Neural progenitor cell (in vitro differentiated cells): ENCODE results near the gene MYO7B. TPM values are rescaled to one million over a fixed set of nuclear protein-coding genes. Genes with fewer than 3 reads are reported as not detected.
A peak's percentile ranks its signal among the peaks of the same experiment; 100 is the strongest.

Experiments used
- DNase-seq: peaks from one replicate; pipeline ENCODE4 v3.0.0-alpha.2; 2016; ENCODE audit warnings: low spot score
- H2AFZ ChIP-seq: fragments of 200-600 bp; sonication (generic); replicated peaks from 2 replicates; pipeline ENCODE4 v1.6.1; 2016; ENCODE audit warnings: antibody characterized with exemption
- H3F3A ChIP-seq: fragments of 200-600 bp; sonication (generic); 2 replicates; pipeline ENCODE4 v1.6.1; 2016; ENCODE audit warnings: antibody characterized with exemption, low read depth
- H3K27ac ChIP-seq: fragments of 200-600 bp; sonication (generic); 2 replicates; pipeline ENCODE4 v1.5.1; 2016; ENCODE audit warnings: mild to moderate bottlenecking
- H3K27me3 ChIP-seq: fragments of 200-600 bp; sonication (generic); 2 replicates; pipeline ENCODE4 v1.6.1; 2016; ENCODE audit warnings: mild to moderate bottlenecking, moderate library complexity
- H3K36me3 ChIP-seq: fragments of 200-600 bp; sonication (generic); 2 replicates; pipeline ENCODE4 v1.5.1; 2016
- H3K4me1 ChIP-seq: fragments of 200-600 bp; sonication (generic); 2 replicates; pipeline ENCODE4 v1.6.1; 2016; ENCODE audit warnings: mixed run types
- H3K4me2 ChIP-seq: fragments of 200-600 bp; sonication (generic); 2 replicates; pipeline ENCODE4 v1.6.1; 2016
- H3K4me3 ChIP-seq: fragments of 200-600 bp; sonication (generic); 2 replicates; pipeline ENCODE4 v1.5.1; 2016
- H3K79me2 ChIP-seq: fragments of 200-600 bp; sonication (generic); 2 replicates; pipeline ENCODE4 v1.6.1; 2016; ENCODE audit warnings: low read depth
- H3K9ac ChIP-seq: fragments of 200-600 bp; sonication (generic); 2 replicates; pipeline ENCODE4 v1.6.1; 2016
- H3K9me3 ChIP-seq: fragments of 200-600 bp; sonication (generic); 2 replicates; pipeline ENCODE4 v1.5.1; 2016; ENCODE audit warnings: low read depth
- H4K20me1 ChIP-seq: fragments of 200-600 bp; sonication (generic); 2 replicates; pipeline ENCODE4 v1.6.1; 2016; ENCODE audit warnings: low read depth
- H3K27ac Mint-ChIP-seq: 3 replicates; pipeline ENCODE4 v1.8.0; 2021; ENCODE audit warnings: mixed read lengths
- H3K27me3 Mint-ChIP-seq: 2 replicates; pipeline ENCODE4 v1.8.0; 2022; ENCODE audit warnings: low read depth, mild to moderate bottlenecking, inconsistent platforms, moderate library complexity, mixed read lengths; ENCODE audit not compliant: insufficient read depth
- H3K36me3 Mint-ChIP-seq: 3 replicates; pipeline ENCODE4 v1.8.0; 2021; ENCODE audit warnings: mixed read lengths
- H3K4me1 Mint-ChIP-seq: 3 replicates; pipeline ENCODE4 v1.8.0; 2021; ENCODE audit warnings: mixed read lengths
- H3K4me3 Mint-ChIP-seq: 3 replicates; pipeline ENCODE4 v1.8.0; 2021; ENCODE audit warnings: mild to moderate bottlenecking, moderate library complexity, mixed read lengths
- H3K9me3 Mint-ChIP-seq: 3 replicates; pipeline ENCODE4 v1.8.0; 2020; ENCODE audit warnings: mixed read lengths
- EZH2 ChIP-seq: fragments of 200-600 bp; sonication (generic); IDR thresholded peaks from 2 replicates; pipeline ENCODE4 v1.6.1; 2017; ENCODE audit warnings: antibody characterized with exemption, mild to moderate bottlenecking, moderate library complexity
- EZH2phosphoT487 ChIP-seq: fragments of 200-600 bp; sonication (generic); IDR thresholded peaks from 2 replicates; pipeline ENCODE4 v1.6.1; 2017; ENCODE audit warnings: antibody characterized with exemption
- total RNA-seq: library from RNA; depleted of rRNA; stranded (reverse); fragments of >200 nt; gene quantifications from 2 replicates; pipeline ENCODE4 v1.2.3, GENCODE V29; 2015; ENCODE audit warnings: low replicate concordance
- TF ChIP-seq, protein P1 (sequence below): fragments of 200-600 bp; sonication (generic); IDR thresholded peaks from 2 replicates; pipeline ENCODE4 v1.5.1; 2017; ENCODE audit warnings: antibody characterized with exemption, mild to moderate bottlenecking

The MYO7B gene
- total RNA-seq, 1 donor from 2014 or later = not detected

DNA sequence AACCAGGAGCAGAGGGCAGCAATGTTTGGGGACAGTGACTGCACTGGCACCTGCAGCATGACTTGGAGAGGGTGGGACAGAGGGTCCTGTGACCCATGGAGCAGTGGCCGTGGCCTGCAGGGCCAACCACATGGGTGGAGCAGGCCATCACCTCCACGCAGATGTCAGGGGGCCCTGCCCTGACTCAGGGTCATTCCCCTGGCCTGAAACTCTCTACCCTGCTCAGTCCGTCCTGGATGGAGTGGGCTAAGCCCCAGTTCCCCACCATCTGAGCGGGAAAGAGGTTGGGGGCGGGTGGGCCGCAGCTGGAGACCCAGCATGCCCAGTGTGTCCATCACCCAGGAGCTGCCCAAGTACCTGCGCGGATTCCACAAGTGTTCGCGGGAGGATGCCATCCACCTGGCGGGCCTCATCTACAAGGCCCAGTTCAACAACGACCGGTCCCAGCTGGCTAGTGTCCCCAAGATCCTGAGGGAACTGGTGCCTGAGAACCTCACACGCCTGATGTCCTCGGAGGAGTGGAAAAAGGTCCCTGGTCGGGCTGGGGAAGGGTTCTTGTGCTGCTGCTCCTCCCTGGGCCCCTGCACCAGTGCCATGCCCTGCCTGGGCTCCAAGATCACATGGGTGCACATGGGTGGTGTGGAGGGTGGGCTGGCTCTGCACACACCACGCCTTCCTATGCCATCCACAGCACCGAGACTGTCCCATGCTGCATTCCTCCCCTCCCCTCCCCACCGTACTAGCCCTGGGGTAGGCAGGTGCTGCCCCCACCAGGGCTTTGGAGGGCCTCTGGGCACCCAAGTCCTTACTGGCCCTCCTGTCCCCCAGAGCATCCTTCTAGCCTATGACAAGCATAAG is 100.1 kb downstream of the MYO7B start:
- H3K4me2 ChIP-seq = no peak overlapping the region
- H3K36me3 ChIP-seq = no peaks in the 10 kb centered on the region
- TF ChIP-seq EZH2 (no peak), EZH2phosphoT487 (no peak)
- TF ChIP-seq, protein P1, sequence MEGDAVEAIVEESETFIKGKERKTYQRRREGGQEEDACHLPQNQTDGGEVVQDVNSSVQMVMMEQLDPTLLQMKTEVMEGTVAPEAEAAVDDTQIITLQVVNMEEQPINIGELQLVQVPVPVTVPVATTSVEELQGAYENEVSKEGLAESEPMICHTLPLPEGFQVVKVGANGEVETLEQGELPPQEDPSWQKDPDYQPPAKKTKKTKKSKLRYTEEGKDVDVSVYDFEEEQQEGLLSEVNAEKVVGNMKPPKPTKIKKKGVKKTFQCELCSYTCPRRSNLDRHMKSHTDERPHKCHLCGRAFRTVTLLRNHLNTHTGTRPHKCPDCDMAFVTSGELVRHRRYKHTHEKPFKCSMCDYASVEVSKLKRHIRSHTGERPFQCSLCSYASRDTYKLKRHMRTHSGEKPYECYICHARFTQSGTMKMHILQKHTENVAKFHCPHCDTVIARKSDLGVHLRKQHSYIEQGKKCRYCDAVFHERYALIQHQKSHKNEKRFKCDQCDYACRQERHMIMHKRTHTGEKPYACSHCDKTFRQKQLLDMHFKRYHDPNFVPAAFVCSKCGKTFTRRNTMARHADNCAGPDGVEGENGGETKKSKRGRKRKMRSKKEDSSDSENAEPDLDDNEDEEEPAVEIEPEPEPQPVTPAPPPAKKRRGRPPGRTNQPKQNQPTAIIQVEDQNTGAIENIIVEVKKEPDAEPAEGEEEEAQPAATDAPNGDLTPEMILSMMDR = no peak
- H3K4me1 ChIP-seq = peaks cover 5% of the 10 kb centered on the region
- H3F3A ChIP-seq = no peaks in the 10 kb centered on the region
- no peak overlapping the region for H3K4me3 Mint-ChIP-seq
- H3K9me3 ChIP-seq = no peaks in the 10 kb centered on the region
- peaks cover 2% of the 10 kb centered on the region for H3K4me1 Mint-ChIP-seq
- no peaks in the 10 kb centered on the region for H3K36me3 Mint-ChIP-seq
- H3K9ac ChIP-seq = no peak overlapping the region
- H3K4me3 ChIP-seq = no peak overlapping the region
- DNase-seq = no peak
- no peaks in the 10 kb centered on the region for H3K9me3 Mint-ChIP-seq
- no peak overlapping the region for H2AFZ ChIP-seq
- no peak overlapping the region for H3K27ac Mint-ChIP-seq
- H3K79me2 ChIP-seq = no peaks in the 10 kb centered on the region
- H3K27me3 ChIP-seq = no peaks in the 10 kb centered on the region
- no peak overlapping the region for H3K27ac ChIP-seq
- peaks cover 7% of the 10 kb centered on the region for H3K27me3 Mint-ChIP-seq
- H4K20me1 ChIP-seq = no peaks in the 10 kb centered on the region

DNA sequence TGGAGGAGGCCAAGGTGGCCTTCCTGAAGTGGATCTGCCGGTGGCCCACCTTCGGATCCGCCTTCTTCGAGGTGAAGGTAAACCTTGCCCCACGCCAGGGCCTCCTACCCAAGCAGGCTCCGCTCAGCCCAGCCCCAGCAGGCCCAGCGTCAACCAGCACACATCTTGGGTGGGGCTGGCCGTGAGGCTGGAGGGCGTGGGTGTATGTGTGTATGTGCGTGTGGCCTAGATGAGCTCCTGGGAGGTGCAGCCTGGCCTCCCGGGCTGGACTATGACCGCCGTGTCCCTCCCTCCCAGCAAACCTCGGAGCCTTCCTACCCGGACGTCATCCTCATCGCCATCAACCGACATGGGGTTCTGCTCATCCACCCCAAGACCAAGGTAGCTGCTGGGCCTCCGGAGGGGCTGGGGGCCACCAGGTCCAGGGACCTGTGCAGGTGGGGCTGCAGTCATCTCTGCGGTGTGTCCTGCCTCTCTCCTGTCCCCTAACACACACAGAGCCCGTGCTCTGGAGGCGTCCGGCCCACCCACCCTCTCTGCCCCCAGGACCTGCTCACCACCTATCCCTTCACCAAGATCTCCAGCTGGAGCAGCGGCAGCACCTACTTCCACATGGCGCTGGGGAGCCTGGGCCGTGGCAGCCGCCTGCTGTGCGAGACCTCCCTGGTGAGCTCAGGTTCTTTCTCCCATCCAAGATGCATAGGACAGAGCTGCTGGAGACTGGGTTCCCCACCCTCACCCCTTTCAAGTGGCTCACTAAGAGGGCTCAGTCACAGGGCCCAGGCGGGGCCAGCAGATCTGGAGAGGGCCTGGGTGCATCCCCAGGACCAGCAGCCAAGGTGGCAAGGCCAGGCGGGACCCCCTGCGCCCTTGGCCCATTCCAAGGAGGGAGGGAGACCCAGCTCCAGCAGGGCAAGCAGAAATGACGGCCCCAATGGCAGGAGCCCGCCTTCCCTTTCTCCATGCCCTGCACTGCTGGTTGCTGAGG is 101.1 kb downstream of the MYO7B start:
- DNase-seq = no peak
- TF ChIP-seq EZH2 (no peak), EZH2phosphoT487 (no peak)
- TF ChIP-seq, protein P1 = no peak
- Mint-ChIP-seq H3K27ac (peak overlapping the region; percentile 42), H3K27me3 (peaks cover 7% of the 10 kb centered on the region), H3K9me3 (no peaks in the 10 kb centered on the region), H3K36me3 (no peaks in the 10 kb centered on the region), H3K4me1 (peaks cover 2% of the 10 kb centered on the region), H3K4me3 (no peak overlapping the region)
- Histone ChIP-seq H3K27me3 (no peaks in the 10 kb centered on the region), H3F3A (no peaks in the 10 kb centered on the region), H3K27ac (no peak overlapping the region), H3K4me1 (peaks cover 5% of the 10 kb centered on the region), H3K79me2 (no peaks in the 10 kb centered on the region), H3K4me2 (no peak overlapping the region), H4K20me1 (no peaks in the 10 kb centered on the region), H3K4me3 (no peak overlapping the region), H2AFZ (no peak overlapping the region), H3K9me3 (no peaks in the 10 kb centered on the region), H3K36me3 (no peaks in the 10 kb centered on the region), H3K9ac (no peak overlapping the region)

DNA sequence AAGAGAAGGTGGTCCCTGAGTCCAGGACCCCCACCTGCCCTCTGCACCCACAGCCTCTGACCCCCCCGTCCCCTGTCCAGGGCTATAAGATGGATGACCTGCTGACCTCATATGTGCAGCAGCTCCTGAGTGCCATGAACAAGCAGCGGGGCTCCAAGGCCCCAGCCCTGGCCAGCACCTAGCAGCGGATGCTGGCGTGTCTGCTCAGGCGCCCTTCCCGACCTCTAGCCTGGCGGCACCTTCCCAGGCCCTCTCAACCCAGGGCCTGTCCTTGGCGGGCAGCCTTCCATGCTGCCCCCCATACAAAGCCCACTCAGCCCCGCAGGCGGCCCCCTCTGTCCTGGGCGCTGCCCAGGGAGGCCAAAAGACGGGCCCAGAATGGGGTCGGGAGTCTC is 101.8 kb downstream of the MYO7B start:
- Histone ChIP-seq H2AFZ (no peak overlapping the region), H3K9me3 (no peaks in the 10 kb centered on the region)

More for the DNA sequence above, 101.8 kb downstream of the MYO7B start:
- no peak for DNase-seq
- TF ChIP-seq EZH2phosphoT487 (no peak), EZH2 (no peak)
- TF ChIP-seq, protein P1 = no peak
- H3K4me1 ChIP-seq = peaks cover 5% of the 10 kb centered on the region
- H3K27ac ChIP-seq = no peak overlapping the region
- Mint-ChIP-seq H3K27me3 (peaks cover 7% of the 10 kb centered on the region), H3K9me3 (no peaks in the 10 kb centered on the region), H3K36me3 (no peaks in the 10 kb centered on the region), H3K4me1 (peaks cover 2% of the 10 kb centered on the region), H3K27ac (no peak overlapping the region), H3K4me3 (no peak overlapping the region)
- no peaks in the 10 kb centered on the region for H3K27me3 ChIP-seq
- H3K4me3 ChIP-seq = no peak overlapping the region
- no peak overlapping the region for H3K9ac ChIP-seq
- H4K20me1 ChIP-seq = no peaks in the 10 kb centered on the region
- H3K79me2 ChIP-seq = no peaks in the 10 kb centered on the region
- H3F3A ChIP-seq = no peaks in the 10 kb centered on the region
- no peaks in the 10 kb centered on the region for H3K36me3 ChIP-seq
- H3K4me2 ChIP-seq = no peak overlapping the region
